Measurements from ENCODE around the gene FIBCD1.

Gene FIBCD1

GRCh38 chr9:130918826-130919558, 20.1 kb downstream of the FIBCD1 start:
- H3K27ac ChIP-seq (replicated peaks): no peak overlapping the region
- no peak for DNase-seq (ENCODE audit: low read depth in 1 of 2, low spot score in 1 of 2)
- peaks cover 6% of the 10 kb centered on the region for H3K27me3 ChIP-seq (ENCODE audit: insufficient read depth, poor library complexity, severe bottlenecking)
- H3K4me3 ChIP-seq (replicated peaks; ENCODE audit: insufficient read depth, low read length): no peak overlapping the region
- TF ChIP-seq CTCF (IDR thresholded peaks at IDR 0.05; ENCODE audit: insufficient read depth, low read length): no peak
- no peak for TF ChIP-seq POLR2AphosphoS5 (IDR thresholded peaks at IDR 0.05; ENCODE audit: low read depth)
- TF ChIP-seq, protein P1, sequence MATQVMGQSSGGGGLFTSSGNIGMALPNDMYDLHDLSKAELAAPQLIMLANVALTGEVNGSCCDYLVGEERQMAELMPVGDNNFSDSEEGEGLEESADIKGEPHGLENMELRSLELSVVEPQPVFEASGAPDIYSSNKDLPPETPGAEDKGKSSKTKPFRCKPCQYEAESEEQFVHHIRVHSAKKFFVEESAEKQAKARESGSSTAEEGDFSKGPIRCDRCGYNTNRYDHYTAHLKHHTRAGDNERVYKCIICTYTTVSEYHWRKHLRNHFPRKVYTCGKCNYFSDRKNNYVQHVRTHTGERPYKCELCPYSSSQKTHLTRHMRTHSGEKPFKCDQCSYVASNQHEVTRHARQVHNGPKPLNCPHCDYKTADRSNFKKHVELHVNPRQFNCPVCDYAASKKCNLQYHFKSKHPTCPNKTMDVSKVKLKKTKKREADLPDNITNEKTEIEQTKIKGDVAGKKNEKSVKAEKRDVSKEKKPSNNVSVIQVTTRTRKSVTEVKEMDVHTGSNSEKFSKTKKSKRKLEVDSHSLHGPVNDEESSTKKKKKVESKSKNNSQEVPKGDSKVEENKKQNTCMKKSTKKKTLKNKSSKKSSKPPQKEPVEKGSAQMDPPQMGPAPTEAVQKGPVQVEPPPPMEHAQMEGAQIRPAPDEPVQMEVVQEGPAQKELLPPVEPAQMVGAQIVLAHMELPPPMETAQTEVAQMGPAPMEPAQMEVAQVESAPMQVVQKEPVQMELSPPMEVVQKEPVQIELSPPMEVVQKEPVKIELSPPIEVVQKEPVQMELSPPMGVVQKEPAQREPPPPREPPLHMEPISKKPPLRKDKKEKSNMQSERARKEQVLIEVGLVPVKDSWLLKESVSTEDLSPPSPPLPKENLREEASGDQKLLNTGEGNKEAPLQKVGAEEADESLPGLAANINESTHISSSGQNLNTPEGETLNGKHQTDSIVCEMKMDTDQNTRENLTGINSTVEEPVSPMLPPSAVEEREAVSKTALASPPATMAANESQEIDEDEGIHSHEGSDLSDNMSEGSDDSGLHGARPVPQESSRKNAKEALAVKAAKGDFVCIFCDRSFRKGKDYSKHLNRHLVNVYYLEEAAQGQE (IDR thresholded peaks at IDR 0.05; ENCODE audit: insufficient replicate concordance, low read depth): no peak
- TF ChIP-seq SPI1 (IDR thresholded peaks at IDR 0.05; ENCODE audit: borderline replicate concordance, low read depth): no peak
- no peak for TF ChIP-seq GABPA (IDR thresholded peaks at IDR 0.05; ENCODE audit: low read depth)

- TF ChIP-seq CTCF (IDR thresholded peaks at IDR 0.05; ENCODE audit: insufficient read depth, low read length) (no peak), GABPA (IDR thresholded peaks at IDR 0.05; ENCODE audit: low read depth) (no peak), SPI1 (IDR thresholded peaks at IDR 0.05; ENCODE audit: borderline replicate concordance, low read depth) (no peak), POLR2AphosphoS5 (IDR thresholded peaks at IDR 0.05; ENCODE audit: low read depth) (no peak)
- TF ChIP-seq, protein P1 (IDR thresholded peaks at IDR 0.05; ENCODE audit: insufficient replicate concordance, low read depth): no peak
- no peak for DNase-seq (ENCODE audit: low read depth in 1 of 2, low spot score in 1 of 2)
- peaks cover 6% of the 10 kb centered on the region for H3K27me3 ChIP-seq (ENCODE audit: insufficient read depth, poor library complexity, severe bottlenecking)
Measured at GRCh38 chr9:130918101-130918825, 20.8 kb downstream of the FIBCD1 start.

GRCh38 chr9:130917168-130917960, 21.7 kb downstream of the FIBCD1 start:
- no peak for DNase-seq (ENCODE audit: low read depth in 1 of 2, low spot score in 1 of 2)
- TF ChIP-seq GABPA (IDR thresholded peaks at IDR 0.05; ENCODE audit: low read depth) (no peak), SPI1 (IDR thresholded peaks at IDR 0.05; ENCODE audit: borderline replicate concordance, low read depth) (no peak), POLR2AphosphoS5 (IDR thresholded peaks at IDR 0.05; ENCODE audit: low read depth) (no peak), CTCF (IDR thresholded peaks at IDR 0.05; ENCODE audit: insufficient read depth, low read length) (no peak)
- TF ChIP-seq, protein P1 (IDR thresholded peaks at IDR 0.05; ENCODE audit: insufficient replicate concordance, low read depth): no peak
- no peaks in the 10 kb centered on the region for H3K27me3 ChIP-seq (ENCODE audit: insufficient read depth, poor library complexity, severe bottlenecking)
- H3K4me3 ChIP-seq (replicated peaks; ENCODE audit: insufficient read depth, low read length): no peak overlapping the region
- H3K27ac ChIP-seq (replicated peaks): no peak overlapping the region

More at GRCh38 chr9:130918101-130918825, 20.8 kb downstream of the FIBCD1 start:
- no peak overlapping the region for H3K27ac ChIP-seq (replicated peaks)
- H3K4me3 ChIP-seq (replicated peaks; ENCODE audit: insufficient read depth, low read length): no peak overlapping the region
